HTR-8/SVneo (cell line): Measurements from ENCODE around the gene EHBP1L1.

Source experiments
- DNase-seq: peaks from one replicate; pipeline ENCODE4 v3.0.0; 2011; ENCODE audit warnings: low spot score, mixed read lengths; ENCODE audit not compliant: insufficient read length
- FAIRE-seq: peaks from 2 replicates; lab custom pipeline; 2011; peaks lifted over from hg19 to GRCh38; lab: Jason Lieb, UNC

EHBP1L1 gene

DNA sequence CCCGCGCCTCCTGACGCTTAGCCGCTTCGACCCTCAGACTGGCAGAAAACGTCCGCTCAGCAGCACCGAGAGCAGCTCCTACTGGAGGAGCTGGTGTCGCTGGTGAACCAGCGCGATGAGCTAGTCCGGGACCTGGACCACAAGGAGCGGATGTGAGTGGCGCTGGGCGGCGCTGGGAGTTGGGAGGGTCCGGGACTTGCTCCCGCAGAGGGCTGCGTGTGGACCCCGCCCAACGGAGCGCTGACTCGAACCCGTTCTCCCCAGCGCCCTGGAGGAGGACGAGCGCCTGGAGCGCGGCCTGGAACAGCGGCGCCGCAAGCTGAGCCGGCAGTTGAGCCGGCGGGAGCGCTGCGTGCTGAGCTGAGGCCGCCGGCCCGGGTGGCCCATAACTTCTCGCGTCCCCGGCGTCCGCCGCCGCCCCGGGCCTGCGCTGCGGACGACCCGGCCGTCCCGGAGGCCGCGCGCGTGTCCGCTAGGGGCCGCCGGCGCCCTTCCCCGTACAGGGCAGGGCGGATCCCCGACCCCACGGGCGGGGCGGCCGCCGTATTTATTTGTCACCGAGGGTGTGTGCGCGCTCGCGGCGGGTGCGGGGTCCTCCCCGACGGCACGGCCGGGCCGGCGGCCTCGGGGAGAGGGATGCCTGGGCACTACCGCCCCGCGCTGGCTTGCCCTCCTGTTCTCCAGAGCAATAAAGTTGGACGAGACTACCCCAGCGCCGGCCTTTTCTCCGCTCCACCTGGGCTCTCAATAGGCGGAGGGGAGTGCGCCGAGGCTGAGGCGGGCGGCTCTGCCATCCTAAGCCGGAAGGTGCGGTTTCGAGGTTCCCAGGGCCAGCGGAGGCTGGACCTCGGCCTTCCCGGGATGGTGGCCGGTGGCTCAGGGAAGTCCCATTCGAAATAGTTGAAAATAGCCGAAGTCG is 16.3 kb downstream of the EHBP1L1 start:
- FAIRE-seq = no peak
- no peak for DNase-seq

DNA sequence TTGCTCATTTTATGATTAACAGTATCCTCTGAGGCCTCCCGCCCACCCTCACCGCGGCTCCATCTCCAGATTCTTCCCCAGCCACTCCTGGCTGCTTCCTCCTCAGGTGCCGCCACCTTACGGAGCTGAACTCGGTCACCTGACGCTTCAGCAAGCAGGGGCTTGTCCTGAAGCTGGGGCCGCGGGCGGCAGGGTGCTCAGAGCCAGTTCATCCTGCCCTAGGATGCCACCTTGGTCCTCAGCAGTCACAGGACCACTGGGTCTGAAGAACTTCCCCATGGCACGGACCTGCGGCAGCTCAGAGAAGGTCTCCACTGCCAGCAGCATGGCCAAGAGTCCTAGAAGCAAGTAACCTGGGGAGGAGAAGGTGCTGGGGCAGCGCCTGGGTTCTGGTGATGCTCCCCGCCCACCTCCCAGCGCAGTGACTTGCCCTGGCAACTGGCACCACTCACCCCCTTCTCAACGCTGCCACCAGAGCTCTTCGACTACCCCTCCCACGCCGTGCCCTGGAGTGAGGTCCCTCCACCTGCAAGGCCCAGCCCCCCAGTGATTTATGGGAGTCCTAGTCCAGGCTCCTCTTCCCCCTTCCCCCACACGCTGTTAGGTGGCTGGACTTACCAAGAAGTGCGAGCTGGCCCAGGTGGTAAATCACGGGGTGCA is 17.1 kb downstream of the EHBP1L1 start:
- DNase-seq (no peak), FAIRE-seq (no peak)

DNA sequence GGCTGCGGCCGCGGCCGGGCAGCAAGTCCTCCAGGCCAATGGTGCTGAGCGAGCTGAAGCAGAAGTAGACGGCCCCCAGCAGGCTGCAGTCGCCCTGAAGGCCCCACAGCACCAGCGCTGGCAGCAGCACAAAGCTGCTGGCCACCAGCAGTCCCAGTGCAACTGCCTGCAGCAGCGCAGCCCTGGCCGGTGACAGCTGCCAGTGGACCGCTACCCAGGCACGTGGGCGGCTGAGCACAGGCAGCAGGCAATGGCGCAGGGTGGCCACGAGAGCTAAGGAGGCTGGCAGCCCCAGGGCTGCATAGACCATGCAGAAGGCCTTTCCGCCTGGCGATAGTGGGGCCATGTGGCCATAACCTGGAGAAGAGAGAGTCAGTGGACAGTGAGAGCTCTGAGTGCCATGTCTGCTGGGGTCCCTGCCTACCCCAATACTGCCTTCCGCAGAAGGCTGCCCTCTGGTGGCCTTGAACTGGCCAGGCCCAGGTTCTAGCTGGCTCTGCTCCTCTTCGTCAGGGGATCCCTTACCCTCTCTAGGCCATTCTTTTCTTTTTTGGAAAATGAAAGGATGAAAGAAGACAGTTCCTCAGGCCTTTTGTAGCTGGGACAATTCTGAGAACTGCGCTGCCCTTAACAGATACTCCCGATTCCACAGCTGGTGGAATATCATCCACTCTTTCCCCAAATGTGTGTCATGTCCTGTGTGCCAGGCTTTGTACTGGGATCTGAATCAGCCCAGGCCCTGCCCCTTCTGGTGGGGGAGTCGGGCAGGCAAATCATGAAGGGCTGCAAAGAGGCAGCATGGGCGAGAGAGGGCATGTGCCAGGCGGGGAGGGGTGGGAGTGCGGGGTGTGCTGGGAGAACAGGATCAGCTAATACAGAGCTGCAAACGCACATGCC is 17.9 kb downstream of the EHBP1L1 start:
- FAIRE-seq (peak; percentile 60), DNase-seq (no peak)

GRCh38 chr11:65595131-65595530 is 19.3 kb downstream of the EHBP1L1 start:
- FAIRE-seq (no peak), DNase-seq (no peak)

GRCh38 chr11:65595543-65596281 is 19.9 kb downstream of the EHBP1L1 start, which contains the start of gene KCNK7:
Gene KCNK7, minus strand, starts transcription at chr11:65595800. Its CDS starts 28 bp downstream, at chr11:65595772.
- peak; percentile 16 for FAIRE-seq

GRCh38 chr11:65596520-65596919 is 20.7 kb downstream of the EHBP1L1 start:
- no peak for FAIRE-seq
- no peak for DNase-seq

More at GRCh38 chr11:65595543-65596281, 19.9 kb downstream of the EHBP1L1 start, which contains the start of gene KCNK7:
- no peak for DNase-seq

DNA sequence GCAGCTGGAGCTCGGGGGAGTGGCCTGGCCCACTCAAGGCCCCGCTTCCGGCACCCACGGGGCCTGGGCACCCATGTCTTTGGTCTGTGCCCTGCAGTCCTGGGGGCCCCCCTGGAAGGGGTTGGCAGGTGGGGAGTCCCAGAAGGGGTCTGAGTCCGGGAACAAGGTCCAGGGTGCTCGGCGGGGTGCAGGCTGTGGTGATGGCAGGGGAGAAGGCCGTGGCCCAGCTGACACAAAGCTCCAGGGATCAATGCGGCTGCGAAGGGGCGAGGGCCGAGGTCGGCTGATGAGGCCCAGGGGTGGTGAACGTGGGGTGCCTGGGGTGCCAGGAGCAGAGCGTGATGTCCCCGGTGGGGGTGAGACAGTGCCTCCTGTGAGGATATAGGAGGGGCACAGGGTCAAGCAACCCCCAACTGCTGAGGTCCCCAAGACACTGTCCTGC is 22.4 kb downstream of the EHBP1L1 start:
- no peak for DNase-seq
- no peak for FAIRE-seq

DNA sequence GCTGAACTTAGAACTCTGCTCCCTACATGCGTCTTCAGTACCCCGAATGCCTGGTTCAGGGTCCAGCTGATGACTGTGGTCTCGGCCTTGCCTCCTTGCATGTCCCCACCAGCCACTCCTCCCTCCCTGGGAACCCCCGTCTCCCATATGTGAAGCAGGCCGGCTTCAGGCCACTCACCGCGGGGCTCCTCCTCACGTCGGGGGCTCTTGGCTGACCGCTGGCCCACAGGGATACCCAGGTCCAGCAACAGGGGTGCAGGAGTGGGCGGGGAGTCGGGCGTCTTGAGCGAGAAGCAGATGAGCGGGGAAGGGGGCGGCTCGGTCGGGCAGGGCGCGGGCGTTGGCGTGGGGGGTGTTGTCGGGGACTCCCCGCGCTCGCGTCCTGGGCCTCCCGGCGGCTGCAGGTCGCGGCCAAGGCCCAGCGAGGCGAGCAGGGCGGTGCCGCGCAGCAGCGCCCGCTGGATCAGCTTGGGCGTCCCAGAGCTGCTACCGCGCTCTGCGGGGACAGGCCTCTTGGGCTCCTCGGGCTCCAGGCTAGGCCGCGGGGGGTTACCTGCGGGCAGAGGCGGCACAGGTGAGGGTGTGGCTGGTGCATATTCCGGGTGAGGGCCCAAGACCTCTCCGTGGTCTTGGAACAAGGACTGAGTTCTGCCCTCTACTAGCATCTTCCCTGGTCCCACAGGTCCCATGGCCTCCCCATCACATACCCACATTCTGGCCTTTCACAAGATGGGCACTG is 23.5 kb downstream of the EHBP1L1 start:
- DNase-seq = no peak
- FAIRE-seq = no peak

GRCh38 chr11:65599955-65600246 is 24.0 kb downstream of the EHBP1L1 start:
- DNase-seq = no peak
- no peak for FAIRE-seq

DNA sequence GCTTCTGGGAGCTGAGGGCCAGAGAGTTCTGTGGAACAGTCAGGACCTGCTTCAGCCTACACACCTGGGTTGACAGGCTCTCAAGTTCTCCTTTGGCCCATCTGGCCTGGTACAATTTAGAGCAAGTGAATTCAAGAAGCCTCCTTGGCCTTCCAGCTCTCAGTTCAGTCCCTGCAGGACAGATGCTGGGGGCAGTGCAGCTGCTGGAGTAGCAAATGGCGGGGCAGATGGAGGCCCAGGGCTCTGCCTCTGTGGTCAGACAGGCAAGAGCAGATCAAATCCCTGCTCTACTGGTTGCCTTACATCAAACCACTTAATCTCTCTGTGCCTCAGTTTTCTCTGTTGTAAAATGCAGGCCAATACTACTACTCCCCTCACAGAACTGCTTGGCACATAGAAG is 28.4 kb downstream of the EHBP1L1 start:
- no peak for DNase-seq
- no peak for FAIRE-seq

DNA sequence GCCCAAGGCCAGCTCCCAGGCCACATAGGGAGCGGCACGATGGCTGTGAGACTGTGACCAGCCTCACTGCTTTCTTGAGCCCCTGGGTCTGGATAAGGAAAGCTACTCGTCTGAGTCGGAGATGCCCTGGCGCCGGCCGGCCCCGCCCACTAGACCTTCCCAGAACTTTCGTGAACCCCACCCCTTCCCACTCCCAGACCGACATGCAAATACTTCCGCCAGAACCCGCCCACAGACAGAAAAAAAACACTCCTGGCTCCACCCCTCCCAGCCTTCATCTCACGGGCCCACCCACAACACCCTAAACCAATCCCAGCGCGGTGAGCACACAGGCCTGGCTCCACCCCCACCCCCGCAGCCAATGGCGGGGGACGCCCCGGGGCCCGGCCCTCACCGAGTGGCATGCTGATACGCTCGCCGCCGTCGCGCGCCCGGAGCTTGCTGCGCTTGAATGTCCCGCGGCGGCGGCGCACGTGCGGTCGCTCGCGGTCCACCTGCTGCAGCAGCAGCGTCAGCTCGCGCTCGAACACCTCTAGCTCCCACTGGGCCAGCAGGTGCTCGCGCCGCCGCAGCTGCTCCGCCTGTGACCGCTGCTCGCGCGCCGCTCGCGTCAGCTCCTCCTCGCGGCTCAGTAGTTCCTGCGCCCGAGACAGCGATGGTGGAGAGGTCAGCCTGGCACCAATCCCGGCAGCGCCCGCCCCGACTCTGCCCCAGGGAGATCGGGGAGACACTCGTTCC is 31.2 kb downstream of the EHBP1L1 start:
- FAIRE-seq (no peak), DNase-seq (no peak)

- FAIRE-seq (peak; percentile 64), DNase-seq (no peak)
Observed at GRCh38 chr11:65607614-65608426, 32.0 kb downstream of the EHBP1L1 start.

DNA sequence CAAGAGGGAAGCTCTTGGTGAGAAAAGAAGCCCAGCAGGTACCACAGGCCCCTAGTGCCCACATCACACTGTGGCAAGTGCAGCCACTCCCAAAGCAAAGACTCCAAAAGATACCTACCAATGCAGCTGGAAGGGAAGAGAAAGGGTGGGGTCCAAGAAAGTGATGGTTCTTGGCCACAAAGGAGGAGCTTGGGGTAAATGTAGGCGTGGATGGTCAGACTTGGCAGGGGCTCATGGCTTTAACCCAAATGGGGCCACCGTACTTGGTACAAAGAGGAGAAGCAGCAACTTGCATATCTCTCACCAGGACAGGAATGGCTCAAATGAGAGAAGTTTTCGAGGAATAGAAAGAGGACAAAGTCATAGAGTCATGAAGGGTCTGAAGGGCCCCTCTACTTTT is 33.4 kb downstream of the EHBP1L1 start:
- DNase-seq = no peak
- no peak for FAIRE-seq

- no peak for DNase-seq
- FAIRE-seq = peak; percentile 28
Observed at GRCh38 chr11:65609665-65610064, 33.8 kb downstream of the EHBP1L1 start.

- DNase-seq = no peak
- FAIRE-seq = no peak
Observed at GRCh38 chr11:65610404-65610803, 34.6 kb downstream of the EHBP1L1 start.

DNA sequence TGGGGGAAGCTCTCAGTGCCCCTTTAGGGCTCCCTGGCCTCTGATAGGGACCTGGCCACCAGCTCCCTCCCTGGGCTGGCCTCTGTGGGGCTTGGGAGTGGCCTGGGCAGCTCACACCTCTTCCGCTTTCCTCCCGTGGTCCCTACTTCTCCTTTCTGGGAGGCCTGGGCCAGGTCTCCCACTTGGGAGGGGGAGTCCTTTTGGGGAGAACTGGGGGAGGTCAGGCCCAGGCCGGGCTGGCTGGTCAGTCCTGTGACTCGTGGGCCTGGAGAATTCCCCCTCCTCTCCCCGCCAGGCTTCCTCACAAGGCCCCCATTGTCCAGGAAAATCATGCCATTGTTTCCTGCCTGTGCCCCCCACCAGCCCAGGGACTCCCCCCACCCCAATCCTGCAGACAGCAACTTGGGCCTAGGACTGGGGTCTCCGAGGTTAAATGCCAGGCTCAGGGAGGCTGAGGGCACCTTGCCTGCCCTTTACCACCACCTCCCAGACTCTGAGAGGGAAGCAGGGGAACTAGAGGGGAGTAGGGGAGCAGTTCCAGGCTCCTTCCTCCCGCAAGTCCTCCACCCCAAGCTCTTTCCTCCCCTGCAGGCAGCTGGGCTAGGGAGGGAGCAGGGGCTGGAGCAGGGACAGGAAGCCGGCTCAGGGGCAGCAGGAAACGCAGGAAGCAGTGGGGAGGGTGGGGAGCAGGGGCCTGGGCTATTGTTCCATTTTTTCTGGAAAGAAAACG is 35.3 kb downstream of the EHBP1L1 start:
- no peak for FAIRE-seq
- DNase-seq = no peak
